Ascending aorta (tissue), 2 donors: ENCODE measurements around the gene ZFYVE28. TPM values are rescaled to one million over a fixed set of nuclear protein-coding genes. Genes with fewer than 3 reads are reported as not detected.

Experiments
- DNase-seq, 2 donors: peaks; one replicate each; pipeline ENCODE4 v3.0.0-alpha.2; 2019; ENCODE audit warnings: low spot score in 2 of 2
- H3K27ac ChIP-seq, 2 donors: fragments of 200-600 bp; sonication (generic); one replicate each; pipeline ENCODE4 v1.5.1; 2016 to 2017; ENCODE audit warnings: mild to moderate bottlenecking in 1 of 2
- H3K27me3 ChIP-seq: fragments of 200-600 bp; sonication (generic); one replicate; pipeline ENCODE4 v1.5.1; 2017
- H3K36me3 ChIP-seq, 2 donors: fragments of 200-600 bp; sonication (generic); one replicate each; pipeline ENCODE4 v1.5.1; 2016
- H3K4me1 ChIP-seq, 2 donors: fragments of 200-600 bp; sonication (generic); one replicate each; pipeline ENCODE4 v1.5.1; 2016 to 2017; ENCODE audit warnings: mild to moderate bottlenecking in 1 of 2
- H3K4me3 ChIP-seq, 2 donors: fragments of 200-600 bp; sonication (generic); one replicate each; pipeline ENCODE4 v1.5.1; 2016 to 2017; ENCODE audit warnings: mild to moderate bottlenecking in 1 of 2
- H3K9me3 ChIP-seq, 2 donors: fragments of 200-600 bp; sonication (generic); one replicate each; pipeline ENCODE4 v1.5.1; 2016
- CTCF ChIP-seq, 3 experiments: fragments of 200-600 bp in 2 of 3; fragments of 450-650 bp in 1 of 3; sonication (generic) in 2 of 3; IDR thresholded peaks; one replicate each; pipeline ENCODE4 v1.5.1; 2016 to 2019; ENCODE audit warnings: antibody characterized with exemption in 3 of 3, mild to moderate bottlenecking in 1 of 3, moderate library complexity in 1 of 3
- intact Hi-C: fragments of 100-400 bp; cut with DNase I; formaldehyde crosslinking; loops from one replicate; pipeline ENCODE4 v1.15.1; 2023
- total RNA-seq: library from RNA; depleted of rRNA; stranded (reverse); fragments of >200 nt; gene quantifications from one replicate; pipeline ENCODE4 v1.1.0, GENCODE V29; 2016

The ZFYVE28 gene
- total RNA-seq, 1 donor from 2014 or later: 12.3 TPM

- Histone ChIP-seq H3K27me3 (no peaks in the 10 kb centered on the region), H3K4me3 (no peak overlapping the region), H3K36me3 (no peaks in the 10 kb centered on the region), H3K9me3 (peaks cover 0 to 16% of the 10 kb centered on the region in 2 donors), H3K27ac (no peak overlapping the region), H3K4me1 (no peaks in the 10 kb centered on the region)
- DNase-seq: no peak
- intact Hi-C loops: no loop called here
- TF ChIP-seq CTCF (IDR thresholded peaks at IDR 0.05): no peak
Observed at GRCh38 chr4:2318476-2318875, 100.0 kb downstream of the ZFYVE28 start.

- intact Hi-C loops: no loop called here
- Histone ChIP-seq H3K4me1 (no peaks in the 10 kb centered on the region), H3K4me3 (no peak overlapping the region), H3K9me3 (peaks cover 0 to 30% of the 10 kb centered on the region in 2 donors), H3K27me3 (no peaks in the 10 kb centered on the region), H3K36me3 (no peaks in the 10 kb centered on the region), H3K27ac (no peak overlapping the region)
- TF ChIP-seq CTCF (IDR thresholded peaks at IDR 0.05): no peak
- no peak for DNase-seq
Observed at GRCh38 chr4:2313366-2313765, 105.1 kb downstream of the ZFYVE28 start.

GRCh38 chr4:2306773-2307410 lies 111.6 kb downstream of the ZFYVE28 start:
- TF ChIP-seq CTCF (IDR thresholded peaks at IDR 0.05): no peak
- intact Hi-C loops: no loop called here
- no peak for DNase-seq
- Histone ChIP-seq H3K36me3 (no peaks in the 10 kb centered on the region), H3K27ac (no peak overlapping the region), H3K9me3 (peaks cover 0 to 15% of the 10 kb centered on the region in 2 donors), H3K4me1 (no peaks in the 10 kb centered on the region), H3K4me3 (no peak overlapping the region), H3K27me3 (no peaks in the 10 kb centered on the region)

GRCh38 chr4:2305766-2306501 lies 112.5 kb downstream of the ZFYVE28 start:
- Histone ChIP-seq H3K36me3 (no peaks in the 10 kb centered on the region), H3K27ac (no peak overlapping the region), H3K4me1 (no peaks in the 10 kb centered on the region), H3K4me3 (no peak overlapping the region), H3K9me3 (peaks cover 0 to 10% of the 10 kb centered on the region in 2 donors), H3K27me3 (no peaks in the 10 kb centered on the region)
- no peak for DNase-seq
- no peak for TF ChIP-seq CTCF (IDR thresholded peaks at IDR 0.05)
- intact Hi-C loops: no loop called here

GRCh38 chr4:2304877-2305561 lies 113.4 kb downstream of the ZFYVE28 start:
- no peaks in the 10 kb centered on the region for H3K27me3 ChIP-seq
- no peak overlapping the region for H3K4me3 ChIP-seq
- peaks cover 0 to under 1% of the 10 kb centered on the region in 2 donors for H3K9me3 ChIP-seq
- H3K27ac ChIP-seq: no peak overlapping the region
- DNase-seq: no peak
- H3K36me3 ChIP-seq: no peaks in the 10 kb centered on the region
- no peak for TF ChIP-seq CTCF (IDR thresholded peaks at IDR 0.05)
- no peaks in the 10 kb centered on the region for H3K4me1 ChIP-seq
- intact Hi-C loops: no loop called here
